Posterior vena cava (tissue), 2 donors: ENCODE measurements around the gene MYH7. TPM values are rescaled to one million over a fixed set of nuclear protein-coding genes. Genes with fewer than 3 reads are reported as not detected.

ENCODE experiments used
- DNase-seq: peaks from one replicate; pipeline ENCODE4 v3.0.0-alpha.2; 2020; ENCODE audit warnings: low spot score
- intact Hi-C, 2 donors: fragments of 100-400 bp; cut with DNase I; formaldehyde crosslinking; loops; one replicate each; pipeline versions ENCODE4 v1.14.1 to v1.14.2; 2022 to 2023
- microRNA-seq, 2 donors: library from miRNA; unstranded; fragments of <30 nt; microRNA quantifications; one replicate each; pipeline ENCODE4 v1.2.0, GENCODE V29; 2020 to 2021; ENCODE audit warnings: borderline microRNAs expressed in 2 of 2
- total RNA-seq, 2 donors: library from RNA; stranded (reverse); fragmentation: NEBNext Ultra II Directional; extraction: Animal tissue kit (Norgen Biotek cat#: 25700); gene quantifications; one replicate each; pipeline ENCODE4 v1.2.1, GENCODE V29; 2021
- donor health status: DM: yes; HTN: yes; CAD: no.
- donor health status: DM: yes; HTN: yes; CAD: no.

The MYH7 gene
- total RNA-seq, 2 donors from 2014 or later, result not detected

GRCh38 chr14:23364164-23365035, 71.1 kb downstream of the MYH7 start:
- DNase-seq, result no peak
- intact Hi-C loops, result no loop called here

Small RNAs within 50 kb of the gene (microRNA-seq; reads per million reads assigned to microRNA genes)
- gene MIR208A (0 to 19.4 reads per million in 2 donors), gene MIR208B (0 to 181 reads per million in 2 donors)

Other genes with a start within 250 kb of the MYH7 start
- not detected for gene RNF212B, start 197.7 kb downstream of the MYH7 start, total RNA-seq
- gene HOMEZ, start 149.5 kb downstream of the MYH7 start, total RNA-seq, result 1 to 10 TPM; 4.9 to 5.2 TPM
- gene PPP1R3E, start 132.8 kb downstream of the MYH7 start, total RNA-seq, result 1 to 10 TPM; 8.5 to 9.1 TPM
- 10 to 100 TPM; 65.6 to 81.7 TPM for gene BCL2L2, start 128.8 kb downstream of the MYH7 start, total RNA-seq
- gene PABPN1, start 114.2 kb downstream of the MYH7 start, total RNA-seq, result 10 to 100 TPM; 67.9 to 79.0 TPM
- gene SLC22A17, start 82.8 kb downstream of the MYH7 start, total RNA-seq, result 10 to 100 TPM; 17.7 to 30.6 TPM
- 10 to 100 TPM; 19.4 to 20.2 TPM for gene EFS, start 70.5 kb downstream of the MYH7 start, total RNA-seq
- not detected for gene IL25, start 62.9 kb downstream of the MYH7 start, total RNA-seq
- under 1 TPM; 0.57 to 0.74 TPM for gene CMTM5, start 58.6 kb downstream of the MYH7 start, total RNA-seq
- gene MYH6, start 27.4 kb downstream of the MYH7 start, total RNA-seq, result 1 to 10 TPM in 1 of 2 donors, not detected in 1; 1.3 TPM
- 10 to 100 TPM; 27.8 to 28.4 TPM for gene NGDN, start 34.0 kb upstream of the MYH7 start, total RNA-seq
- 1 to 10 TPM; 2.3 to 2.4 TPM for gene ZFHX2, start 116.1 kb upstream of the MYH7 start, total RNA-seq
- gene THTPA, start 120.6 kb upstream of the MYH7 start, total RNA-seq, result 10 to 100 TPM; 11.6 to 19.6 TPM
- 10 to 100 TPM; 31.5 to 36.5 TPM for gene AP1G2, start 132.1 kb upstream of the MYH7 start, total RNA-seq
- gene JPH4, start 143.1 kb upstream of the MYH7 start, total RNA-seq, result 1 to 10 TPM; 4.3 to 5.6 TPM
- gene DHRS2, start 200.7 kb upstream of the MYH7 start, total RNA-seq, result not detected